Activated naive CD4-positive, alpha-beta T cell treated with anti-CD3 and anti-CD28 coated beads for 36 hours (primary cell): Measurements from ENCODE around the gene PLEKHH2. TPM values are rescaled to one million over a fixed set of nuclear protein-coding genes. Genes with fewer than 3 reads are reported as not detected.

Experiments
- CTCF ChIA-PET: fragments of 350-600 bp; sonication (Branson Sonifier 250); formaldehyde crosslinking; loops from one replicate; lab custom pipeline; 2021; ENCODE audit warnings: antibody characterized with exemption; lab: Charles Lee
- DNase-seq: peaks from one replicate; pipeline ENCODE4 v3.0.0-alpha.2; 2020
- H3K27ac Mint-ChIP-seq: one replicate; pipeline ENCODE4 v1.8.0; 2021; ENCODE audit warnings: mild to moderate bottlenecking, mixed read lengths
- H3K27me3 Mint-ChIP-seq: one replicate; pipeline ENCODE4 v1.8.0; 2021; ENCODE audit warnings: low read depth, mixed read lengths
- H3K36me3 Mint-ChIP-seq: one replicate; pipeline ENCODE4 v1.8.0; 2021; ENCODE audit warnings: low read depth, mixed read lengths
- H3K4me1 Mint-ChIP-seq: one replicate; pipeline ENCODE4 v1.8.0; 2021; ENCODE audit warnings: low read depth, mixed read lengths
- H3K4me3 Mint-ChIP-seq: one replicate; pipeline ENCODE4 v1.8.0; 2021; ENCODE audit warnings: mild to moderate bottlenecking, moderate library complexity, mixed read lengths
- H3K9me3 Mint-ChIP-seq: one replicate; pipeline ENCODE4 v1.8.0; 2021; ENCODE audit warnings: mixed read lengths
- intact Hi-C: fragments of 100-400 bp; cut with micrococcal nuclease; formaldehyde crosslinking; loops from one replicate; pipeline ENCODE4 v1.15.1; 2023
- total RNA-seq, 2 experiments: library from RNA; stranded (reverse); gene quantifications; one replicate each; pipeline ENCODE4 v1.2.3, GENCODE V29; 2021

The PLEKHH2 gene
- total RNA-seq, 2 experiments from 2014 or later: 0.64 to 0.72 TPM

DNA sequence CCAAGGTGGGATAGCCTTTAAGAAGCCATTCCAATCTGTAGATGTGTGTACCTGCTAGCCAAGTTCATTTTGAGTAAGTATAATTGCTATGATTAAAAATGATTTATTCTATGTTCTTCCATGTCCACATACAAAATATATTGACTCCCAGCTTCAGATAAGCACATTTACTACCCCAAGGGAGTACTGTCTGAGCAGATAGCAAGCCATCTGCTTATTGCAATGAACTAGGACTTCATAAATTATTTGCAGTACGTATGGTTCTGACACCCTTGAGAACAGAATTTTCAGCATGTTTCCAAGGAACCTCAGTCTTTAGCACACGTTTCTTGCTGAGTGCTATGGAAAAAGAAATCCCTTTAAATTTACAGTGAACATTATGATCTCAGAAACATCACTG lies 173.4 kb downstream of the PLEKHH2 start:
- peaks cover under 1% of the 10 kb centered on the region for H3K9me3 Mint-ChIP-seq
- intact Hi-C loops: no loop called here
- no peak for DNase-seq
- no peaks in the 10 kb centered on the region for H3K4me1 Mint-ChIP-seq
- no peaks in the 10 kb centered on the region for H3K27me3 Mint-ChIP-seq
- CTCF ChIA-PET: no interaction called here
- no peak overlapping the region for H3K27ac Mint-ChIP-seq
- H3K4me3 Mint-ChIP-seq: no peak overlapping the region
- H3K36me3 Mint-ChIP-seq: peaks cover 3% of the 10 kb centered on the region

DNA sequence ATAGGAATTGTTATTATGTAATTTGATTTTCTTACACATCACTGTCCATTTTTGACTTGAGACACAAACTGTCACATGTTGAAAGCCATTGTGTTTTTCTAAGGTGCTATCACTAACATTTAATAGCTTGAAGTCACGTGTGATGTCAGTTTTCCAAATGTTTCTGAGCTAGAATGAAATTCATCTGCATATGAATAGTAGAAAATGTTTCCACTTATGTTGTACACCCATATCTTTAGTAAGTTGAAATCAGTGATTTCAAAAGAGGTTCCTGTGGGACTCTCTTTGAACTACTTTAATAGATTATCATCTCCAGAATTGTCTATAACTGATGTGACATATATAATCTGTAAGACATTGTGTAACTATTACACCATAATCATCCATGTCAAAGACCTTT lies 173.8 kb downstream of the PLEKHH2 start:
- intact Hi-C loops: no loop called here
- H3K36me3 Mint-ChIP-seq: peaks cover 3% of the 10 kb centered on the region
- no peak overlapping the region for H3K27ac Mint-ChIP-seq
- H3K9me3 Mint-ChIP-seq: peaks cover 3% of the 10 kb centered on the region
- no peak overlapping the region for H3K4me3 Mint-ChIP-seq
- CTCF ChIA-PET: no interaction called here
- H3K4me1 Mint-ChIP-seq: no peaks in the 10 kb centered on the region
- H3K27me3 Mint-ChIP-seq: no peaks in the 10 kb centered on the region
- no peak for DNase-seq

DNA sequence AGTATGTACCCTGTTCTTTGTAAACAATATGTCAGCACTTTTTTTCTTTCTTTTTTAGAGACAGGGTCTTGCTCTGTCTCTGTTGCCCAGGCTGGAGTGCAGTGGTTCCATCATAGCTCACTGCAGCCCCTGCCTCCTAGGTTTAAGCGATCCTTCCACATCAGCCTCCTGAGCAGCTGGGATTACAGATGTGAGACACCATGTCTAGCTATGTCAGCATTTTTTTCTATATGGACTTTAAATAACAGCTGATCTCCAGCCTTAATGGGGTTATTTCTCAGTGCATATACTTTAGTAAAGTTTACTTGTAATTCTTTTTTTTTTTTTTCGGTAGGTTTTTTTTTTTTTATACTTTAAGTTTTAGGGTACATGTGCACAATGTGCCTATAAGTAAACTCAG lies 174.9 kb downstream of the PLEKHH2 start:
- no peak for DNase-seq
- CTCF ChIA-PET: no interaction called here
- Mint-ChIP-seq H3K36me3 (no peaks in the 10 kb centered on the region), H3K4me1 (no peaks in the 10 kb centered on the region), H3K27me3 (no peaks in the 10 kb centered on the region), H3K4me3 (no peak overlapping the region), H3K27ac (no peak overlapping the region), H3K9me3 (peaks cover 3% of the 10 kb centered on the region)
- intact Hi-C loops: no loop called here

DNA sequence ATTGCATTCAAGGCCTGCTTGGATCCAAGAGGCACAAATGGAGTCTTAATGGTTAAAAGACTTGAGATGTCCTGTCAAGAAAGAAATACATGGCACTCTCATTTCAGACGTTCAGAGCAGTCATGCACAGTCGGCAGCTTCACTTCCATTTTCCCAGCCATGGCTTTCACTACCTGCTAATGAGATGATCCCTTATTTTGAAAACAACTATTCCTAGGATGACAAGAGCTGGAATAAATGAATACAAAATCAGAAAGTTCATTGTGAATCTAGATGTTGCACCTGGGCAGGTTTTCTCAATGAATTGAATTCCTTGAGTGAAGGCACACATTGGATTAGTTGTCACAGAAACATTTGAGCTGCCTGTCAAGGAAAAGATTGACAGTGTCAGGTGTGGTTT lies 175.9 kb downstream of the PLEKHH2 start:
- Mint-ChIP-seq H3K9me3 (peaks cover 3% of the 10 kb centered on the region), H3K27ac (no peak overlapping the region), H3K27me3 (no peaks in the 10 kb centered on the region), H3K4me1 (no peaks in the 10 kb centered on the region), H3K4me3 (no peak overlapping the region), H3K36me3 (no peaks in the 10 kb centered on the region)
- no peak for DNase-seq
- intact Hi-C loops: no loop called here
- CTCF ChIA-PET: no interaction called here

DNA sequence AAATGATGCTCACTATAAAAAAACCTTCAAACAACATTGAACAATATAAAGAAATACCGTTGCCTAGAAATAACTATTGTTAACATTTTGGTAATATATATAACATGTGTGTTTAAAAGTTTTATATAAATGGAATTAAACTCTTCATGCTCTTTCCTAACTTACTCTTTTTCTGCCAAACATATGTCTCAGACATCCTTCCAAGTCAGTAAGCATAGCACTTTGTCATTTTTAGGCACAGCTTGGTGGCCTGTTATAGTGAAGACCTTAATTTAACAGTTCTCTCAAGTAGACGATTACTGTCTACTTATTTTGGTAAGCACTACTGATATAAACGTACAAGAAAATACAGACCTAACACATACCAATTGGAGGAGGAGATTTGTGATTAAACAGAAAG lies 177.7 kb downstream of the PLEKHH2 start:
- Mint-ChIP-seq H3K27ac (no peak overlapping the region), H3K27me3 (no peaks in the 10 kb centered on the region), H3K4me3 (no peak overlapping the region), H3K4me1 (no peaks in the 10 kb centered on the region), H3K9me3 (peaks cover 3% of the 10 kb centered on the region), H3K36me3 (no peaks in the 10 kb centered on the region)
- intact Hi-C loops: no loop called here
- CTCF ChIA-PET: no interaction called here
- DNase-seq: no peak

Other genes starting within 250 kb of the PLEKHH2 start
- 10 to 100 TPM; 28.6 to 31.5 TPM for gene THADA, start 41.2 kb upstream of the PLEKHH2 start, total RNA-seq
- not detected for gene C1GALT1C1L, start 39.2 kb downstream of the PLEKHH2 start, total RNA-seq
- 1 to 10 TPM; 8.0 to 8.9 TPM for gene DYNC2LI1, start 136.8 kb downstream of the PLEKHH2 start, total RNA-seq
- not detected for gene ABCG5, start 201.6 kb downstream of the PLEKHH2 start, total RNA-seq
- gene ABCG8, start 201.7 kb downstream of the PLEKHH2 start, total RNA-seq: not detected